Measurements from ENCODE around the gene APH1B.
"Not testable (repeated sequence)": the region's sequence is repeated elsewhere in the genome, so short reads cannot be mapped to it uniquely, and the experiment has no call there.

The APH1B gene

DNA sequence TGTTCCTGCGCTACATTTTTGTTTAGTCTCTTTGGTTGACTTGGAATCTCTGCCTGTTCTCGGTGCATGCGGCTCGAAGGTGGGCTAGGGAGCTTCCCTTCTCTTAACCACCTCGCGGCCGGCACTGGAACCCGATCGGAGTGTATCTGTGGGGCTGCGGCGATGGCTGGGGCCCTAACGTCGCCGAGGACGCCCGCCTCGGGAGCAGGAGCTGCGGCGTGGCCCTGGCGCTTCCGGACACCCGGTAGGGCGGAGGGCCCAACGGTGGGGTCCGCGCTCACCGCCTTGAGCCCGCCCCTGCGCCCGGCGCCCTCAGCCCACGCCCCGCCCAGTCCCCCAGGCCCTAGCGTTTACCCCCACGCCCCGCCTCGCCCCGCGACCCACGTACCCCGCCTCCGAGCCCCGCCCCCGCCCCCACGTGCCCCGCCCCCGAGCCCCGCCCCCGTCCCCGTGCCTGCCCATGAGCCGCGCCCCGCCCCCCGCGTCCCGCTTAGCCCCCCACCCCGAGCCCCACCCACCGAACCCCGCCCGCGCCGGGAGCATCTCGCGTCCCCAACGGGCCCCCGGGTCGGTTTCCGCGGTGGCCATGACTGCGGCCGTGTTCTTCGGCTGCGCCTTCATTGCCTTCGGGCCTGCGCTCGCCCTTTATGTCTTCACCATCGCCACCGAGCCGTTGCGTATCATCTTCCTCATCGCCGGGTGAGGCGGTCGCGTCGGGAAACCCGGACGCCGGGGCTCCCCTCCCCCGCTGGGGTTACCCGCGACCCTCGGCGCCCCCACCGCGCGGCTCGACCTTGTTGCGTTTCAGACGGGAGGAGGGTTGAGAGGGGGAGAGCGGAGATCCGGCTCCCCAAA lies at the start of gene APH1B:
TSS of gene APH1B (plus strand) at position 568 of the 855 bp plus-strand sequence. CDS start at position 587, 19 bp downstream.
- peak; percentile 47 to 63 for DNase-seq (ENCODE audit: low read depth in 2 of 2)

DNA sequence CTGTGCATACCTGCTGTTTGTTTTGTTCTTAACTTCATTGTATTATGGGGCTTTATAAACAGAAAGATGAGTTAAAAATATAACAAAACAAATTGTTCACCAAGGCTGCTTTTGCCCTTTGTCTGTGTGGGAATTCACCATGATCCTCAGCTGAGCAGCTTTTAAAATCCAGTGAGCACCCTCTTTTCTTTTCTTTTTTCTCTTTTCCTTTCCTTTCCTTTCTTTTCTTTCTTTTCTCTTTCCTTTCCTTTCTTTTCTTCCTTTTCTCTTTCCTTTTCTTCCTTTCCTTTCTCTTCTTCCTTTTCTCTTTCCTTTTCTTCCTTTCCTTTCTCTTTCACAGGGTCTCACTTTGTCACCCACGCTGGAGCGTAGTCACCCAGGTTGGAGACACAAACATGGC lies 49.7 kb upstream of the APH1B start:
- DNase-seq (ENCODE audit: low read depth in 2 of 2) = no peak

DNA sequence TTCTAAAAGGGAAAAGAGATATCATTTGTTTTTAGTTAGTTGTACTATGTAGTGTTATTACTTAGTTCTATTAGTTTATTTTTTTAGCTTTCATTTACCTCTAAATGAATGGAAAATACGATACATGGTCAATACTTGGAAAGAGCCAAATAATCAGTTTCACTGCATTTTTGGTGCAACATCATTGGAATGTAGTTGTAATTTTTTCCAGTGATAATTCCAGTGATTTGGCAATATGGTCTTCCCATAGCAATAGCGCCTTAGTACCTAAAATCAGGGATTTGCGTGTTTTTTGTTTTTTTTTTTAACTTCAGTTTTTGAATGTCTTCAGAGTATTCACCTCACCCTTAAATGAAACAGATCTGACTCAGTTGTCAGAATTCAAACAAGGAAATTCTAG lies 46.2 kb upstream of the APH1B start:
- no peak for DNase-seq (ENCODE audit: low read depth in 2 of 2)

DNA sequence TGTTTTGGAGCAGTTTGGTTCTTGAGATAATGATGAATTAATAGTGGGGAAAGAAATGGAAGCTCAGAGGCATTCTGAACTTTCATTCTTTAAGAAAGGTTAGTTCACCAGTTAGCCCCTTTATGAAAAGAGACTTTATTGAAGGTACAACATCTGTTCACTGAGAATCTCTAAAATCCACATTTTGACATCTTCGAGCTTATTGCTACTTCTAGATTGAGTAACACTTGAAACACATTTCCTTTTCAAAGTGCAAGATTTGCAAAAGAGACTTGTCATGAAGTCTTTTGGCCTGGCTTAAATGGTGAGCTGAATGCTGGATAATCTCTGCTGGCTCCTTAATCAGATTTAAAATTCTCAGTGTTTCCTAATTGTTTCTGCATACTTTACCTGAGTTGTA lies 45.7 kb upstream of the APH1B start:
- no peak for DNase-seq (ENCODE audit: low read depth in 2 of 2)

DNA sequence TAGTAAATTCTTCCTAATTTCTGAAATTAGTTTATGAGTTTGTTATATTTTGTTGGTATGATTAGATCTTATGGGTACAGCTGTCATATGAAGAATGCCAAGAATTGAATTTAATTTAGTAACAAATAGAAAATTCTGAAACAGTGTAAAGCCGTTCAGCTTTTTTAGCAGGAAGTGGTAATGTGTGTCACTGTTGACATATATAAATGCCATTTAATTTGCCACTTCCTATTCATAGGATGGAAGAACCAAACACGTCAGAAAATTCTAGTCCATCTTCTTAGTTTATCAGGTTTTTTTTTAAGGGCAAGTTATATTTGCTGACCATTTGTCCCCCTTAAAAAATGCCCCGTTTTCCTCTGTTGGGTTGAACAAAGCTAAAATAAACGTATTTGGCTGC lies 45.0 kb upstream of the APH1B start:
- DNase-seq (ENCODE audit: low read depth in 2 of 2) = no peak

DNA sequence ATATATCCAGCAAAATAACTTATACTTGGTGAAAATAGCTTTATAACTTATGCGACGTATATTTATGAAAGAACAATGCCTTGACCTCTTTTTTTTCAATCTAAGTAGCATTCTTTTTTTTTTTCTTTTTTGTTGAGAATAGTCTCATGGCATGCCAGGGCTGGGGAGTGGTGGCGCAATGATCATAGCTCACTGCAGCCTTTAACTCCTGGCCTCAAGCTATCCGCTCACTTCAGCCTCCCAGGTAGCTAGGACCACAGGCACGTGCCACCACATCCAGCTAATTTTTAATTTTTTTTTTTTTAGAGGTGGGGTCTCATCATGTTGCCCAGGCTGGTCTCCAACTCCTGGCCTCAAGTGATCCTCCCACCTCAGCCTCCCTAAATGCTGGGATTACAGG lies 44.5 kb upstream of the APH1B start:
- no peak for DNase-seq (ENCODE audit: low read depth in 2 of 2)

DNA sequence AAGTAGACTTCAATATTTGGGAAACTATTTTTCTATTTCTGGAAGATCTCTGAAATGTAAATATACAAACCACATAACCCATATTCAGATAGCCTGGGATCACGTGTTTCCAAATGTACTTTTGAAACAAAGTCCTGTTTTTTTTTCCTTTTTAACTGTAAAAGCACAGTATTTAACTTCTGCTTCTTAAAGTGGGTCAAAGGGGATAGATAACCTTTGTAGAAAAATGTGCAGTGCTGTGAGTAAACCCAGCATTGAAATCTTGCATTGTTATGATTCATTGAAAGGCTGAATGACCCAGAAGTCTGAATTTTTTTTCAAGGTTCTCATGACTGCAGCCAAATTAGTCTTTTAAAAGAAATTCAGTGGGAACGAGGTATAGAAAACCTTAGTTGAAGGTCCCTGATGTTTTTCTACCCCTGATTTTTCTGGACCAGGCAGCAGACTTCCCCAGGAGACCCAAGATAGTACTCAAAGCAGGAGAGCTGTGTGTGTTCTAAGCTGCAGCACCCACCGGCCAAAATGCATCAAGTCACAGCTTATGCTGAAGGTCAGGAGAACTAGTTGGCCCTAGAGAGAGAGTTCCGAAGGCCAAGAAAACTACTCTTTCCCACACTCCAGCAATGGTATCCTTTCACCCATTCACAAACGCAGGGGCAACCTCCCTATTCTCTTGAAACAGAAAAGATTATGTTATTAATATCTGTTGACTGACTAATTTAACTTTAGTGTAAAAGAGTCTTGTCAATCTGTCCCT lies 43.6 kb upstream of the APH1B start:
- no peak for DNase-seq (ENCODE audit: low read depth in 2 of 2)

DNA sequence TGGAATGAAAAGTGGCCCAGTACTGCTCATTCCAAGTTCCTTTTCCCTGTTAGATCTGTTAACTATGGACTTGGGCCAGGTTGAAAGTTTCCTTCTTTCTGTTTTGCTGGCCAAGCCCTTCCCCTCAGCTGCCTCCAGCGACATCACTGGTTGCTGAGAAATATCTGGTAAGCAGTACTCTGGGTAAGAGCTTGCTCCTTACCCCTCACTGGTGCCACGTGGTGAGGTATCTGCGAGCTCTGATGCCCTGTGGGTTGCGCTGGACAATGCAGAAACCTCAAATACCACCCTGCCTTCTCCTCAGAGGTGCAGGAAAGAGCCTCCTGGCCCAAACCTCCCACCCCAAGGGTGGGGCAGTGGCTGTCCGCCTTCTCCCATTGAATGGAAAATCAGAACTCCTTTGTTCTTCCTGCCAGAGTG lies 42.9 kb upstream of the APH1B start:
- no peak for DNase-seq (ENCODE audit: low read depth in 2 of 2)

DNA sequence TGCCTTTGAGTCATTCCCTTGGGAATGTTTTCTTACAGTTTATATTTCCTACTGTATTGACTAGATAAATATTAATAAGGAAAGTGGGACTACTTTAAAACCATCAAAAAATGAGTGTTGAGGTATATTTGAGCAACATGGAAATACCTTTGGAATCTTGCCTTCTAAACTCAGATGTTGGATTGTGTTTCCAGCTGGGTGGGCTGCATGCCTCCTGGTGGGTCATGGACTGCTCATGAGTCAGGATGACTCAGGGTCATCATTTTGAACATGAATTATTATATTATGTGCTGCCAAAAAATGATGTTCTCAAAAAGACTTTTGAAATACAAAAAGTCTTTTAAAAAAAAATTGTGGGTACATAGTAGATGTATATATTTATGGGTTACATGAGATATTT lies 41.1 kb upstream of the APH1B start:
- no peak for DNase-seq (ENCODE audit: low read depth in 2 of 2)

DNA sequence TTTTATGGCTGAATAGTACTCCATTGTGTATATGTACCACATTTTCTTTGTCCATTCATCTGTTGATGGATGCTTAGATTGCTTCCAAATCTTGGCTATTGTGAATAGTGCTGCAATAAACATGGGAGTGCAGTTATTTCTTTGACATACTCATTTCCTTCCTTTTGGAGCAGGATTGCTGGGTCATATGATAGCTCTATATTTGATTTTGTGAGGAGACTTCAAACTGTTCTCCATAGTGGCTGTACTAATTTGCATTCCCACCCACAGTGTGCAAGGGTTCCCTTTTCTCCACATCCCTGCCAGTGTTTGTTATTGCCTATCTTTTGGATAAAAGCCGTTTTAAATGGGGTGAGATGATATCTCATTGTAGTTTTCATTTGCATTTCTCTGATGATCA lies 40.3 kb upstream of the APH1B start:
- DNase-seq (ENCODE audit: low read depth in 2 of 2) = not testable (repeated sequence)

DNA sequence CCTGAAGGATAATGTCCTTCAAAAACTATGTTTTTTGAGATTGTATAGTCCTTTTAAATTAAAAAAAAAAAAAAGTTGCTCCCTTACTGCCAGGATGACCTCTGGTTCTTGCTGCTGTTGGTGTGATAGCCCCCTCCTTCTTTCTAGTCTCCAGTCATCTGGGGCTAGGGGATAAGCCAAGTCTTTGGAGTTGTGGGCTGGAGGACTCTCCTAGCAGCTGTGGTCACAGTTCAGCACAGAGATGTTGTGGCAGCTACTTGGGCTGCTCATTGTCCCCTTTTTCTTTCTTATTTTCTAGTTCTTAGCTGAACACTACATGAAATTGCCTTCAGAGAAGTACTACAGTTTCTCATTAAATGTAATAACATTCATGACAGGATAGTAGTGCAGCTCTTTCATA lies 39.2 kb upstream of the APH1B start:
- DNase-seq (ENCODE audit: low read depth in 2 of 2) = no peak

DNA sequence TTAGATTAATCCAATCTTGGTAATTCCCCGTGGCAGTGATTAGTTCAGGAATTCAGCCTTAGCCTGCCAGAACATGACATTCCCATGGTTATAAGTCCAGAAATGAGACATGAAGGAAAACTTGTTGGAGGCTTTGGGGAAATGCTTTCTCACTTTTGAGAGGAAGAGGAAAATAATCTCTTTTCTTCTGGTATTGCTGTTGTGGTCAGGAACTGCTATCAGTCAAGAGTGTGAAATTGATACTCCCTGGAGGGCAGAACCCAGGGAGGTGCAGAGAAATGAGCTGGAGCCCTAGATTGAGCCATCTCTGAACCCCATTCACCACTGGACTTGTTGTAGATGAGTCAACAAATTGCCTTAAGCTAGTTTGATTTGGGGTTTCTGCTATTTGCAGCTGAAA lies 38.6 kb upstream of the APH1B start:
- no peak for DNase-seq (ENCODE audit: low read depth in 2 of 2)

DNA sequence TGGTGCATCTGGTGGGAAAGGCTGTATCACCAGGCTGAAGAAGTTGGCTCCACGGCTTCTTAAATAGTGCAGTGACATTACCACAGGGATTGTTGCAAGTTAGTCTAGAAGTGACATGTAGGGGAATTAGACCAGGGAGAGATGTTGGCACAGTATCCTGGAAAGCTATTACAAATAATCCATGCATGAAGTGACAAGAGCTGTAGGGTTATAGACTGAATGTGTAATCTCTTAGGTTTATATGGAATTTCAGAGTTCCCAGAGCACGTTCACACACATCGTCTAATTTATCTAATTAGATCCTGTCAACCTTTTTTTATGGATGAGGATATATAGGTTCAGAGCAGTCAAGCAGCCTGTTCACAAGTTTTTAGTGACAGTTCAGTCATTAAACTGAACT lies 37.3 kb upstream of the APH1B start:
- no peak for DNase-seq (ENCODE audit: low read depth in 2 of 2)

DNA sequence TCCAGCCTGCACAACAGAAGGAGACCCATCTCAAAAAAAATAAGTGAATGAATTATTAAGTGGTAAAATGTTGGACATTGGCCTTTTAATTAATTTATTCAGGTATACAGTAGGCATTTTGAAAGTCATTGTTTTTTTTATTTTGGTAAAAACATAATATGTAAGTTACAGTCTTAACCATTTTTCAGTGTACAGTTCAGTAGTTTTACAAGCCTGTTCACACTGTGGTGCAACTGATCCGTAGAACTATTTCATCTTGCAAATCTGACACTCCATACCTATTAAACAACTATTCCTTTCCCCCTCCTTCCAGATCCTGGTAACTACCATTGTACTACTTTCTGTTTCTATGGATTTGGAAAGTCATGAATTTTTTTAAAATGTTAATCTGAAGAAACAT lies 36.1 kb upstream of the APH1B start:
- DNase-seq (ENCODE audit: low read depth in 2 of 2) = no peak

DNA sequence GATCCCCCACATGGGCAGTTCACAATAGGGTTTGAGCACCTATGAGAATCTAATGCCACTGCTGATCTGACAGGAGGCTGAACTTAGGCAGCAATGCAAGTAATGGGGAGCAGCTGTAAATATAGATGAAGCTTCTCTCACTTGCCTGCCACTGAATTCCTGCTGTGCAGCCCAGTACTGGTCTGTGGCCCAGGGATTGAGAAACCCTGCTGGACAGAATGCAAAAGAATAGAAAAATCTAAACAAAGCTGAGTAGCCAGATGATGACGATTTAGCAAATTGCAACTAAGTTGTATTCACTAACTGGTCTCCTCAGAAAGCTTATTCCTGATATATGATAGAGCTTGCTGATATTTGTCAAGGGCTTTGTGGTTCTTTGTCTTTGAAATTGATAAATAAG lies 34.3 kb upstream of the APH1B start:
- no peak for DNase-seq (ENCODE audit: low read depth in 2 of 2)

DNA sequence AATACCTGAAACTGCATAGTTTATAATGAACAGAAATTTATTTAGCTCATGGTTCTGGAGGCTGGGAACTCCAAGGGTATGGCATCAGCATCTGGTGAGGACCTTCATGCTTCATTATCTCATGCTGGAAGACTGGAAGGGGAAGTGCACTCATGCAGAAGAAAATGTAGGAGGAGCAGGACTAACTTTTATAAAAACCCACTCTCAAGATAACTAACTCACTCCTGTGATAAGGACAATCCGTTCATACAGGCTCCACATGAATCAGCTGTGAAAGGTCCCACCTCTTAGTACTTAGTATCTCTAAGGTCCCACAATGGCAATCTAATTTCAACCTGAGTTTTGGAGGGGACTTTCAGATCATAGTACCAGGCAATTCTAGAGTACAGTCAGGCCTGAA lies 33.6 kb upstream of the APH1B start:
- no peak for DNase-seq (ENCODE audit: low read depth in 2 of 2)

DNA sequence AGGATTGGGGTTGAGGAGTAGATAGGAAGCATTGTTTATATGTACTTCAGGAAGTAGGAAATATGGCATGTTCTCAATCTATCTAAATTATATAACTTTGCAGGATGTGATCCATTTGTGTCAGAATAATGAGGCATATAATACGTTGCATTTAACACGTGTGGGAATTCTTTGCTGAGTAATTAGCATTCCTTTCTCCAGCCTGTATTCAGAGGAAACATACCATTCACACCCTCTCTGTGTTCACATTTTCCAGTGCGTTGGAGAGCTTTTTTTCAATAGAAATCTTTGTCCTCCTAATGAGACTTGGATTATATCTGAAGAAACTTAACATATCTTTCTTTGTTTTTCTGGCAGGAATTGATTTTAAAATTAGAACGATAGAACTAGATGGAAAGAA lies 33.0 kb upstream of the APH1B start:
- DNase-seq (ENCODE audit: low read depth in 2 of 2) = no peak

DNA sequence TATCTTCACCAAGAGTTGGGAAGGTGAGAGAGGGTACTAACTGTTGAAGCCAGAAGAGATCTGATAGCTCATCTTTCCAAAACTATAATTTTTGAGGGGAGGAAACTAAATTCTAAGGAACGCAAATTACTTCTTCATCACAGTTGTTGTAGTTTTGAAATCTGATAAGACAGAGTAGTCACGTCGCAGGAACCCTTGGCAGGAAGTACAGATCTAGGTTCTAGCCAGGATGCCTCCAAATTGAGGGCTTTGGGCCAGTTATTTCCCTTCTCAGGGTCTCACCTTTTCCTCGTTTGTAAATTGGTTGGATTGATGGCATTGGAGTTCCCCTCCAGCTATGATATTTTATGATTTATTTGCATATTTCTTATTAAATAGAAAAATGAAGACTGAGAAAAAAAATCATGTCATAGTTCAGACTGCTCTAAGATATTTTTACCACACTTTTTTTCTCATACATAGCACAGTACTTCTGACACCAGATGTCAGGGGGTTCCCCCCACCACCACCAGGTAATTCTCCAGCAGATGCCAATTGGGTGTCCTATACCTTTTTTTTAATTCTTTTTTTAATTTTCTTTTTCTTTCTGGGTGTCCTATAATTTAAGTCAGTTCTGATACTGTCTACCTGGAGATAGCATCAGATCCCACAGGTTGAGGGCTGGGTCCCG lies 32.3 kb upstream of the APH1B start:
- no peak for DNase-seq (ENCODE audit: low read depth in 2 of 2)

DNA sequence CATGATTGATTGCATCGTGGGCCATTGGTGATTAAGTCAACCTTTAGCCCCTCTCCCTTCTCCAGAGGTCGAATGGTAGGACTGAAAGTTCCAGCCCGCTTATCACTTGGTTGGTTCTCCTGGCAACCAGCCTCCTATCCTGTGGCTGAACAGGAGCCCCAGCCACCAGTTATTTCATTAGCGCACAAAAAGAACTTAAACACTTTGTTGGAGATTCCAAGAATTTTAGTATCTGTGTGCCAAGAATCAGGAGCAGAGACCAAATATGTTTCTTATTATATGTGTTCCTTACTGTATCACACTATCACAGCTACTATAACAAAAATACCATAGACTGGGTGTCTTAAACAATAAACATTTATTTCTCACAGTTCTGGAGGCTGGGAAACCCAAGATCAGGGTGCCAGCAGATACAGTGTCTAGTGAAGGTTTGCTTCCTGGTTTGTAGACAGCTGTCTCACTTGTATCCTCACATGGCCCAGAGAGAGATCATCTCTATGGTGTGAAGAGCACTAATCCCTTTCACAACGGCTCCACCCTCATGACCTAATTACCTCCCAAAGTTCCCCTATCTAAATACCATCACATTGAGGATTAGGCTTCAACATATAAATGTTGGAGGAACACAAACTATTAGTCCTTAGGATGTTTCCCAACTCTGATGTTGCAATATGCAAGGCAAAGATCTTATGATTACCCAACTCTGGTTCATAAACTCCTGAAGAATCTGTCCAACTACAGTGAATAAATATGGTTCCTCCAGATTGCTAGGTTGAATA lies 30.5 kb upstream of the APH1B start:
- no peak for DNase-seq (ENCODE audit: low read depth in 2 of 2)

DNA sequence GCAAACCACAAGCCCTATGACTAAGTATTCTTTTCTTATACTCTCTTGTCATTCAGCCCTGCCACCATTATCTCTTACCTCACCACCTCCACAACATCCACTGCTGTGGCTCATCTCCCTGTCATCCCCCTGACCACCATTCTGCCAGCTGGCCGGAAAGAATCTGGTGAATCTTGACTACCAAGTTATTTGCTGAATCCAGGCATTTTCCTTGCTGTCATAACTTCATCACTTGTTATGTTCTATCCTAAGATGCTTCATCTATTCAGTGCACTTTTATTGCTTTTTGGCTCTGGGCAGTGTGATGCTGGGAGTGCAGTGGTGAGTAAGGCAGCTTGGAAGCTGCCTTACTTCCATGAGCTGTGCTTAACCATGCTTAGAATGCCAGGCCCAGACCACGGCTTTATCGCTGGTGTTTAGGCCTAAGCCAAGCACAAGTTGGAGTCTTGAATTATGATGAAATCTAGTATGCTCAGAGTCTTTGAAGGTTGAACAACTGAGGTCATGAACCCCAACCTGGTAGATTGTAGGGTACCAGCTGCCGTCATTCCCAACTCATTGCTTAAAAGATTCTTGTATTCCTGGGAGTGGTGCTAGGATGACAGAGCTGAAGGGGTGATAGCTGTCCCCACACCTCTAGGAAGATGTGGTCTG lies 27.0 kb upstream of the APH1B start:
- no peak for DNase-seq (ENCODE audit: low read depth in 2 of 2)

DNA sequence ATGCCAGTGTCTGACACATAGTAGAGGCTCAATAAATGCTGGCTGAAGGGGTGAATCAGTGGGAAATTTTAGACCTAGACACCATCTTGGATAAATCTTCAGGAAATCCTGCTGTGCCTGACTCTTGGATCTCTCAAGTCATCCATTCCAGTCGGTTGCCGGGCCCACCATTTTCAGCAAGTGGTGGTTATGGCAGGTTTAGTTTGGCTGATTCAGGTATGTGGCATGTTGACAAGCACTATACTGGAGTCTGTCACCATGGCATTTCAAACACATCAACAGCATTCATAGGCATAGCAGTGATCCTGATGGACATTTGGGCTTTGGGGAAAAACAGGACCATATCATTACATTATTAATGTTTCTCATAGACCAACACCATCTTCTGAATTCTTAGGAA lies 25.7 kb upstream of the APH1B start:
- no peak for DNase-seq (ENCODE audit: low read depth in 2 of 2)
